WTC11 (cell line): ENCODE data around the gene FAM50A.

Source experiments
- ATF3 ChIP-seq: sonication (generic); formaldehyde crosslinking; conservative IDR thresholded peaks from 2 replicates; pipeline ENCODE4 v1.8.1; 2022; ENCODE audit warnings: mild to moderate bottlenecking, missing genetic modification reagents
- CREB1 ChIP-seq: sonication (generic); formaldehyde crosslinking; IDR thresholded peaks from 2 replicates; pipeline ENCODE4 v1.8.0; 2023; ENCODE audit warnings: mild to moderate bottlenecking, missing genetic modification reagents
- CTCF ChIP-seq: fragments of 200-600 bp; IDR thresholded peaks from 2 replicates; pipeline ENCODE4 v1.8.0; 2022; ENCODE audit warnings: antibody characterized with exemption
- FOXK1 ChIP-seq: sonication (generic); formaldehyde crosslinking; IDR thresholded peaks from 2 replicates; pipeline ENCODE4 v1.8.0; 2022; ENCODE audit warnings: mild to moderate bottlenecking, moderate library complexity, missing genetic modification reagents
- IRF2 ChIP-seq: sonication (generic); formaldehyde crosslinking; IDR thresholded peaks from 2 replicates; pipeline ENCODE4 v1.8.0; 2022; ENCODE audit warnings: low read depth, missing genetic modification reagents, borderline replicate concordance
- NFYB ChIP-seq: sonication (generic); formaldehyde crosslinking; conservative IDR thresholded peaks from 2 replicates; pipeline ENCODE4 v1.8.0; 2022; ENCODE audit warnings: low read depth, missing genetic modification reagents
- USF2 ChIP-seq: sonication (generic); formaldehyde crosslinking; IDR thresholded peaks from 2 replicates; pipeline ENCODE4 v1.8.1; 2023; ENCODE audit warnings: mild to moderate bottlenecking, missing genetic modification reagents, moderate library complexity
- ZNF232 ChIP-seq: sonication (generic); formaldehyde crosslinking; IDR thresholded peaks from 2 replicates; pipeline ENCODE4 v1.8.0; 2022; ENCODE audit warnings: mild to moderate bottlenecking, missing genetic modification reagents
- ZNF512 ChIP-seq: sonication (generic); formaldehyde crosslinking; IDR thresholded peaks from 2 replicates; pipeline ENCODE4 v1.8.1; 2022; ENCODE audit warnings: missing genetic modification reagents, borderline replicate concordance
- TF ChIP-seq, protein P1 (sequence below): fragments of 250-450 bp; sonication (Bioruptor Pico); IDR thresholded peaks from 2 replicates; pipeline ENCODE4 v1.9.0; 2021; ENCODE audit warnings: mild to moderate bottlenecking
- TF ChIP-seq, protein P2 (sequence below): sonication (generic); formaldehyde crosslinking; IDR thresholded peaks from 2 replicates; pipeline ENCODE4 v1.8.1; 2023; ENCODE audit warnings: mild to moderate bottlenecking, missing genetic modification reagents
- TF ChIP-seq, protein P3 (sequence below): fragments of 250-450 bp; sonication (Bioruptor Pico); IDR thresholded peaks from 2 replicates; pipeline ENCODE4 v2.1.2; 2022; ENCODE audit warnings: mild to moderate bottlenecking, moderate library complexity
- TF ChIP-seq, protein P4 (sequence below): sonication (generic); formaldehyde crosslinking; IDR thresholded peaks from 2 replicates; pipeline ENCODE4 v1.8.0; 2022; ENCODE audit warnings: mild to moderate bottlenecking, missing genetic modification reagents
- TF ChIP-seq, protein P5 (sequence below): sonication (generic); formaldehyde crosslinking; IDR thresholded peaks from 2 replicates; pipeline ENCODE4 v1.8.1; 2022; ENCODE audit warnings: mild to moderate bottlenecking, moderate library complexity, missing genetic modification reagents

DNA sequence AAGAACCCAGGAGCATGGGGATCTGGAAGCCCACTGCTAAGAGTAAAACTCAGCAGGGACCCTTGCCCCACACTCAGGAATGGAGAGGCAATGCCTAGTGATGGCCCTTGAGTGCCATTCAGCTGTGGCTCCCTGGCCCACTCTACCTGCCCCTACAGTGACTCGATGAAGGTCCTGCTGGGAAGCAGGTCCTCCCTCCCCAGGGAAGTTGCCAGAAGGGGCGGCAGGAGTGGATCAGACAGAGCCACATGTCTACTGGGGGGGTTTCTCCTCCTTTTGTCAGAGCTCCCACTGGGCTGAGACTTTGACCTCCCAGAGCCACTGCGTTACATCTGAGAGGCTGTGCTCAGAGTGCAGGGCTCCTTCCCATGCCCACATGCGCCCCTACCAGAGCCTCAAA, 45.2 kb downstream of the FAM50A start:
- TF ChIP-seq, protein P1, sequence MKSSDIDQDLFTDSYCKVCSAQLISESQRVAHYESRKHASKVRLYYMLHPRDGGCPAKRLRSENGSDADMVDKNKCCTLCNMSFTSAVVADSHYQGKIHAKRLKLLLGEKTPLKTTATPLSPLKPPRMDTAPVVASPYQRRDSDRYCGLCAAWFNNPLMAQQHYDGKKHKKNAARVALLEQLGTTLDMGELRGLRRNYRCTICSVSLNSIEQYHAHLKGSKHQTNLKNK (CRISPR knock-in tag) = no peak
- TF ChIP-seq CTCF (no peak), USF2 (CRISPR knock-in tag) (no peak), IRF2 (CRISPR knock-in tag) (no peak), FOXK1 (CRISPR knock-in tag) (no peak), CREB1 (CRISPR knock-in tag) (no peak), ZNF512 (CRISPR knock-in tag) (no peak), ATF3 (CRISPR knock-in tag) (no peak), ZNF232 (no peak), NFYB (CRISPR knock-in tag) (no peak)
- TF ChIP-seq, protein P2, sequence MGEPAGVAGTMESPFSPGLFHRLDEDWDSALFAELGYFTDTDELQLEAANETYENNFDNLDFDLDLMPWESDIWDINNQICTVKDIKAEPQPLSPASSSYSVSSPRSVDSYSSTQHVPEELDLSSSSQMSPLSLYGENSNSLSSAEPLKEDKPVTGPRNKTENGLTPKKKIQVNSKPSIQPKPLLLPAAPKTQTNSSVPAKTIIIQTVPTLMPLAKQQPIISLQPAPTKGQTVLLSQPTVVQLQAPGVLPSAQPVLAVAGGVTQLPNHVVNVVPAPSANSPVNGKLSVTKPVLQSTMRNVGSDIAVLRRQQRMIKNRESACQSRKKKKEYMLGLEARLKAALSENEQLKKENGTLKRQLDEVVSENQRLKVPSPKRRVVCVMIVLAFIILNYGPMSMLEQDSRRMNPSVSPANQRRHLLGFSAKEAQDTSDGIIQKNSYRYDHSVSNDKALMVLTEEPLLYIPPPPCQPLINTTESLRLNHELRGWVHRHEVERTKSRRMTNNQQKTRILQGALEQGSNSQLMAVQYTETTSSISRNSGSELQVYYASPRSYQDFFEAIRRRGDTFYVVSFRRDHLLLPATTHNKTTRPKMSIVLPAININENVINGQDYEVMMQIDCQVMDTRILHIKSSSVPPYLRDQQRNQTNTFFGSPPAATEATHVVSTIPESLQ (CRISPR knock-in tag) = no peak
- TF ChIP-seq, protein P3, sequence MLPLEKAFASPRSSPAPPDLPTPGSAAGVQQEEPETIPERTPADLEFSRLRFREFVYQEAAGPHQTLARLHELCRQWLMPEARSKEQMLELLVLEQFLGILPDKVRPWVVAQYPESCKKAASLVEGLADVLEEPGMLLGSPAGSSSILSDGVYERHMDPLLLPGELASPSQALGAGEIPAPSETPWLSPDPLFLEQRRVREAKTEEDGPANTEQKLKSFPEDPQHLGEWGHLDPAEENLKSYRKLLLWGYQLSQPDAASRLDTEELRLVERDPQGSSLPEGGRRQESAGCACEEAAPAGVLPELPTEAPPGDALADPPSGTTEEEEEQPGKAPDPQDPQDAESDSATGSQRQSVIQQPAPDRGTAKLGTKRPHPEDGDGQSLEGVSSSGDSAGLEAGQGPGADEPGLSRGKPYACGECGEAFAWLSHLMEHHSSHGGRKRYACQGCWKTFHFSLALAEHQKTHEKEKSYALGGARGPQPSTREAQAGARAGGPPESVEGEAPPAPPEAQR (CRISPR knock-in tag) = no peak
- TF ChIP-seq, protein P4, sequence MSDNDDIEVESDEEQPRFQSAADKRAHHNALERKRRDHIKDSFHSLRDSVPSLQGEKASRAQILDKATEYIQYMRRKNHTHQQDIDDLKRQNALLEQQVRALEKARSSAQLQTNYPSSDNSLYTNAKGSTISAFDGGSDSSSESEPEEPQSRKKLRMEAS (CRISPR knock-in tag) = no peak
- TF ChIP-seq, protein P5, sequence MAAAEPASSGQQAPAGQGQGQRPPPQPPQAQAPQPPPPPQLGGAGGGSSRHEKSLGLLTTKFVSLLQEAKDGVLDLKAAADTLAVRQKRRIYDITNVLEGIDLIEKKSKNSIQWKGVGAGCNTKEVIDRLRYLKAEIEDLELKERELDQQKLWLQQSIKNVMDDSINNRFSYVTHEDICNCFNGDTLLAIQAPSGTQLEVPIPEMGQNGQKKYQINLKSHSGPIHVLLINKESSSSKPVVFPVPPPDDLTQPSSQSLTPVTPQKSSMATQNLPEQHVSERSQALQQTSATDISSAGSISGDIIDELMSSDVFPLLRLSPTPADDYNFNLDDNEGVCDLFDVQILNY (CRISPR knock-in tag) = no peak
